ENCODE results near the gene STIM2. TPM values are rescaled to one million over a fixed set of nuclear protein-coding genes. Genes with fewer than 3 reads are reported as not detected.

STIM2 gene
- total and polyA plus RNA-seq, 2 of the 4 experiments (the other 2 are of a cell fraction) = 16.1 to 27.6 TPM

- Histone ChIP-seq H4K8ac (ENCODE audit: low read depth in 2 of 2, low read length in 2 of 2) (no peak overlapping the region), H4K91ac (ENCODE audit: insufficient read depth, low read depth, low read length) (no peak overlapping the region), H3K9me1 (ENCODE audit: insufficient read depth, low read length) (no peaks in the 10 kb centered on the region), H3K4me1 (ENCODE audit: control insufficient read depth, insufficient read depth, low read length) (no peaks in the 10 kb centered on the region), H2AK9ac (replicated peaks; ENCODE audit: low read depth, low read length, poor library complexity) (no peak overlapping the region), H4K20me1 (ENCODE audit: insufficient read depth, low read length) (0 out of 2 replicates have a peak, but pooled peaks cover 4% of the 10 kb centered on the region), H3K56ac (ENCODE audit: extremely low read depth, insufficient read depth, low read length) (no peak overlapping the region), H2BK120ac (ENCODE audit: low read depth, low read length) (no peak overlapping the region), H3K36me3 (ENCODE audit: control insufficient read depth, insufficient read depth, low read length) (no peaks in the 10 kb centered on the region), H3K27me3 (ENCODE audit: control insufficient read depth, insufficient read depth, low read length) (no peaks in the 10 kb centered on the region), H3K27ac (ENCODE audit: insufficient read depth, low read length) (no peak overlapping the region), H2BK20ac (ENCODE audit: low read depth, low read length) (no peak overlapping the region), H3K14ac (replicated peaks; ENCODE audit: low read depth, low read length) (no peak overlapping the region), H3K4me3 (ENCODE audit: insufficient read depth, low read depth, low read length) (no peak overlapping the region), H3K18ac (ENCODE audit: low read depth, low read length) (no peak overlapping the region), H2AFZ (replicated peaks; ENCODE audit: low read length, poor library complexity) (no peak overlapping the region), H2BK15ac (ENCODE audit: low read depth, low read length) (no peak overlapping the region), H3K4ac (ENCODE audit: low read depth, low read length) (no peak overlapping the region), H2AK5ac (ENCODE audit: low read depth, low read length) (no peak overlapping the region), H3K79me1 (ENCODE audit: low read depth in 1 of 2, low read length in 2 of 2) (peaks cover 18 to 19% of the 10 kb centered on the region in 2 experiments; a peak in 3 of 4 replicates), H3K4me2 (ENCODE audit: low read depth, low read length) (no peak overlapping the region), H4K5ac (ENCODE audit: low read depth, low read length) (0 out of 2 replicates have a peak overlapping the region, but pooled peaks have one; percentile 28), H3K23ac (ENCODE audit: low read depth, low read length) (no peak overlapping the region), H3K9me3 (ENCODE audit: control insufficient read depth, insufficient read depth, low read length) (no peaks in the 10 kb centered on the region), H3K9ac (ENCODE audit: low read depth, low read length) (no peak overlapping the region), H2BK5ac (ENCODE audit: low read depth, low read length, poor library complexity, severe bottlenecking) (no peak overlapping the region)
- intact Hi-C loops (cut with micrococcal nuclease) = no loop called here
- BruUV-seq (replicated peaks) = no TSS peak
- ATAC-seq (ENCODE audit: low read depth) (no peak), DNase-seq (no peak)
- dilution Hi-C loops (cut with HindIII; ENCODE audit: low sequenced_read_pairs, unreplicated experiment) = no loop called here
- in situ Hi-C loops (cut with MboI; ENCODE audit: low sequenced_read_pairs) = no loop called here
- POLR2A ChIA-PET (ENCODE audit: unreplicated experiment) = no interaction called here
- WGBS, 2 experiments (ENCODE audit: extremely low coverage in 2 of 2, insufficient read length in 1 of 2) = 79% methylated on average over 2 of the region's 2 CpGs; no CpG with 5 or more reads in 1 of the 2 experiments
- CTCF ChIA-PET = no interaction called here
- TF ChIP-seq POLR2A (IDR thresholded peaks at IDR 0.05; ENCODE audit: low read depth, low read length) (no peak), RCOR1 (IDR thresholded peaks at IDR 0.05; ENCODE audit: insufficient replicate concordance, low read length) (no peak), CEBPB (IDR thresholded peaks at IDR 0.05; ENCODE audit: low read depth, low read length) (0 out of 2 replicates have a peak, but pooled peaks have one; percentile 13)
Observed at GRCh38 chr4:26905172-26905571, 44.5 kb downstream of the STIM2 start.
